DOHH2 (cell line): Measurements from ENCODE around the gene MED10.
"Not testable (repeated sequence)": the region's sequence is repeated elsewhere in the genome, so short reads cannot be mapped to it uniquely, and the experiment has no call there.

Source experiments
- H3F3A ChIP-seq: fragments of 200-600 bp; sonication (generic), shearing (Covaris generic); 2 replicates; pipeline ENCODE4 v1.6.0; 2016; ENCODE audit warnings: antibody characterized with exemption, mild to moderate bottlenecking; ENCODE audit not compliant: control insufficient read depth, insufficient read depth
- H3K27ac ChIP-seq: fragments of 200-600 bp; sonication (generic); 2 replicates; pipeline ENCODE4 v1.5.1; 2014; ENCODE audit warnings: low read depth, mild to moderate bottlenecking, low read length, moderate library complexity
- H3K27me3 ChIP-seq: fragments of 200-600 bp; sonication (generic); 2 replicates; pipeline ENCODE4 v1.6.1; 2014; ENCODE audit warnings: mild to moderate bottlenecking, low read length, mixed read lengths; ENCODE audit not compliant: control insufficient read depth
- H3K36me3 ChIP-seq: fragments of 200-600 bp; sonication (generic); 2 replicates; pipeline ENCODE4 v1.6.1; 2014; ENCODE audit warnings: mild to moderate bottlenecking, low read length, moderate library complexity, mixed read lengths; ENCODE audit not compliant: control insufficient read depth
- H3K4me1 ChIP-seq: fragments of 200-600 bp; sonication (generic); 2 replicates; pipeline ENCODE4 v1.6.1; 2014; ENCODE audit warnings: mild to moderate bottlenecking, low read length, mixed read lengths; ENCODE audit not compliant: control insufficient read depth
- H3K4me2 ChIP-seq: fragments of 200-600 bp; sonication (generic); 2 replicates; pipeline ENCODE4 v1.6.0; 2014; ENCODE audit warnings: mild to moderate bottlenecking, low read length, moderate library complexity
- H3K4me3 ChIP-seq: fragments of 200-600 bp; sonication (generic); 2 replicates; pipeline ENCODE4 v1.5.1; 2014; ENCODE audit warnings: mild to moderate bottlenecking, low read length, mixed read lengths
- H3K79me2 ChIP-seq: fragments of 200-600 bp; sonication (generic); 2 replicates; pipeline ENCODE4 v1.6.1; 2014; ENCODE audit warnings: mild to moderate bottlenecking, low read length, mixed read lengths; ENCODE audit not compliant: control insufficient read depth
- H3K9me2 ChIP-seq: fragments of 200-600 bp; sonication (generic); replicated peaks from 2 replicates; pipeline ENCODE4 v1.6.1; 2014; ENCODE audit warnings: mild to moderate bottlenecking, low read length, mixed read lengths; ENCODE audit not compliant: control insufficient read depth
- H3K9me3 ChIP-seq: fragments of 200-600 bp; sonication (generic); 2 replicates; pipeline ENCODE4 v1.6.1; 2014; ENCODE audit warnings: antibody characterized with exemption, low read length, mixed read lengths; ENCODE audit not compliant: control insufficient read depth, insufficient read depth
- H4K20me1 ChIP-seq: fragments of 200-600 bp; sonication (generic); 2 replicates; pipeline ENCODE4 v1.6.0; 2014; ENCODE audit warnings: low read depth, mild to moderate bottlenecking, antibody characterized with exemption, low read length, moderate library complexity; ENCODE audit not compliant: control insufficient read depth, insufficient read depth
- EZH2phosphoT487 ChIP-seq: fragments of 200-600 bp; sonication (generic); IDR thresholded peaks from 2 replicates; pipeline ENCODE4 v1.6.1; 2017; ENCODE audit warnings: borderline replicate concordance, mild to moderate bottlenecking, antibody characterized with exemption, low read length, moderate library complexity, mixed read lengths
- TF ChIP-seq, protein P1 (sequence below): fragments of 200-600 bp; sonication (generic); IDR thresholded peaks from one replicate; pipeline ENCODE4 v1.5.1; 2014; ENCODE audit warnings: antibody characterized with exemption, mild to moderate bottlenecking, low read depth, low read length; ENCODE audit not compliant: poor library complexity, severe bottlenecking

The MED10 gene

DNA sequence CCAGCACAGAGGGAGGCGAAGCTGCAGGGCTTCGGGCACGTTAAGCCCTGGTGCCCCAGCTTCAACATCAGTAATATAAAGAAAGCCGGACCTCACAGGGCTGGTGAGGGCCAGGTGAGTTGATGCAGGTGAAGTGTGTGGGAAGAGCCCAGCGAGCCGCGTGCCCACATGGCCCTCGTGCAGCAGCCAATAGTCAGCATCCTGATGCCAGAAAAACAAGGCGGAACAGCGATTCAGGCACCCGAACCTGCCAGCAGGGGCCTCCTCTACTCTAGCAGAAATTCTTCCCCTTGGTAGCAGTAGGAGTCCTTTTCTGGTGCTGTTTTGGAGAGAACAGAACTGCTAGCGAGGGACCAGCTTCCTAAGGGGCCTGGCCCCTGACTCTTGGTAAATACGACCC, 7.8 kb downstream of the MED10 start:
- TF ChIP-seq, protein P1, sequence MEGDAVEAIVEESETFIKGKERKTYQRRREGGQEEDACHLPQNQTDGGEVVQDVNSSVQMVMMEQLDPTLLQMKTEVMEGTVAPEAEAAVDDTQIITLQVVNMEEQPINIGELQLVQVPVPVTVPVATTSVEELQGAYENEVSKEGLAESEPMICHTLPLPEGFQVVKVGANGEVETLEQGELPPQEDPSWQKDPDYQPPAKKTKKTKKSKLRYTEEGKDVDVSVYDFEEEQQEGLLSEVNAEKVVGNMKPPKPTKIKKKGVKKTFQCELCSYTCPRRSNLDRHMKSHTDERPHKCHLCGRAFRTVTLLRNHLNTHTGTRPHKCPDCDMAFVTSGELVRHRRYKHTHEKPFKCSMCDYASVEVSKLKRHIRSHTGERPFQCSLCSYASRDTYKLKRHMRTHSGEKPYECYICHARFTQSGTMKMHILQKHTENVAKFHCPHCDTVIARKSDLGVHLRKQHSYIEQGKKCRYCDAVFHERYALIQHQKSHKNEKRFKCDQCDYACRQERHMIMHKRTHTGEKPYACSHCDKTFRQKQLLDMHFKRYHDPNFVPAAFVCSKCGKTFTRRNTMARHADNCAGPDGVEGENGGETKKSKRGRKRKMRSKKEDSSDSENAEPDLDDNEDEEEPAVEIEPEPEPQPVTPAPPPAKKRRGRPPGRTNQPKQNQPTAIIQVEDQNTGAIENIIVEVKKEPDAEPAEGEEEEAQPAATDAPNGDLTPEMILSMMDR, result no peak
- no peak for TF ChIP-seq EZH2phosphoT487
- peaks cover 69% of the 10 kb centered on the region for H3K36me3 ChIP-seq
- H3F3A ChIP-seq, result 0 out of 2 replicates have a peak, but pooled peaks cover 3% of the 10 kb centered on the region
- peaks cover under 1% of the 10 kb centered on the region; the same call in 1 of the 2 replicates for H4K20me1 ChIP-seq
- no peaks in the 10 kb centered on the region for H3K27me3 ChIP-seq
- H3K9me2 ChIP-seq, result no peaks in the 10 kb centered on the region
- no peaks in the 10 kb centered on the region for H3K9me3 ChIP-seq
- 0 out of 2 replicates have a peak, but pooled peaks cover 4% of the 10 kb centered on the region for H3K4me1 ChIP-seq
- H3K4me2 ChIP-seq, result no peak overlapping the region
- no peak overlapping the region for H3K27ac ChIP-seq
- H3K4me3 ChIP-seq, result no peak overlapping the region
- H3K79me2 ChIP-seq, result peaks cover 29% of the 10 kb centered on the region

DNA sequence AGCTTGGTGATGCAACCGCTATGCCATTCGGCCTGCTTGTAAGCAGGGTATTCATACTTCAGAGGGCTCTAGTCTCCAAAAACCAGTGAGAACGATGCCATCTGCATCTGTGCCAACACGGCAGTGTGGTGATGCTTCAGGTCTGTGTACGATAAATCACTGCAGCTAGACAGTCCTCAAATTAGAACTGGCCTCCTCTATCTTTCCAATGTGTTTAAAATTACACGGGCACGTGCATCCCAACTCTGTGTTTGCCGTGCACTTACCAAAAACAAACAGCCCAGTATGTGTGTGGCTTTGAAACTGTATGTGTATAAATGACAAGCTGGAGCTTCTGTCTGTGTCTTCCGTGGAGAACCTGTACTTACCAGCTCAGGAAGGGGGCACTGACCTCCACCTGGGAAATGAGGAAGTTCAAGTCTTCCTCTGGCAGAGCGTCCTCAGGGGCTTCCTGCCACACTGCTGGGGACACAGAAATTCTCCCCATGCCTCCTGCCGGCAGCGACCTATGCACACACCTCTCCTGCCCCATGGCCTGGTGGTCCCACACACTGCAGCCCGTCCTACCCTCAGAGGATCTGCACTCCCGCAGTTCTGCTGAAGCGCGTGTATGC, 12.3 kb downstream of the MED10 start:
- Histone ChIP-seq H3K4me1 (peaks cover 6% of the 10 kb centered on the region), H3F3A (no peaks in the 10 kb centered on the region), H3K27me3 (no peaks in the 10 kb centered on the region), H3K27ac (no peak overlapping the region), H3K4me3 (no peak overlapping the region), H3K4me2 (no peak overlapping the region), H3K9me3 (no peaks in the 10 kb centered on the region), H3K79me2 (no peaks in the 10 kb centered on the region), H3K36me3 (peaks cover 24% of the 10 kb centered on the region), H4K20me1 (no peaks in the 10 kb centered on the region), H3K9me2 (no peaks in the 10 kb centered on the region)
- no peak for TF ChIP-seq EZH2phosphoT487
- TF ChIP-seq, protein P1, result no peak

DNA sequence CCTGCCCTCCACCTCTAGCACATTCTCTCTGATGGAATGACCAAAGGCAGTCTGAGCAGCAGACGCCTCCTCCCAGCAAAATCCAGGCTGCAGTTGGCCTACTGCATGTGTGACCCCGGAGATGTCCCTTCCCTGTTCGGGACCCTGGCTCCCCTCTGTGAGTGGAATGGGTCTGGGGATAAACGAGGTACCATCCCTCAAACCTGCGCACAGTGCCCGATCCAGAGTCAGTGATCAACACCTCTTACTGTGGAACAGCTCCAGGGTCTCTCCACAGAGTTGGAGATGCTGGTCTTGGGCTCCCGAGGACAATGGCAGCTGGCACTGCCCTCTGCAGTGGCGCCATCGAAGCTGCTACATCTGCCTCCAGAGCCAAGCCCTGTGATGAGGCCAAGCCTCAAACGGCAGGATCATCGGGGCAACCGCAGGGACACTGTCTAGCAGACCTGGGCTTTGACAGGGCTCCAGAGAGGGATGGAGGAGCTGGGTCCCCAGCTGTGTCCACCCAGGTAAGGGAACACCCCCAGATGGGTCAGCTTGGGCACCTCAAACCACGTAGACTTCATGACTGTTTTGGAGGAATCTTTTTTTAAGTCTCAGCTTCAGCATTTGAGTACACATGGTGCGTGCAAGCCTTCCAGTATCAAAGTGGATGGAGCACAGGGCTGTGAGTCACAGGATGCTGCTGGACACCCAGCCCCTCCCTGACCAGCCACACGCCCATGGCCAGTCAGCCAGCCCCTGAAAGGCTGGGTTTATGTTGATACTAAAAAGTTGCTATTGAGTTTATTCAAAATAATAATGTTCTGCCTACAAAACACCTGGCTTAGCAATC, 13.0 kb downstream of the MED10 start:
- no peaks in the 10 kb centered on the region for H3K9me2 ChIP-seq
- 0 out of 2 replicates have a peak, but pooled peaks cover 2% of the 10 kb centered on the region for H3F3A ChIP-seq
- H3K4me2 ChIP-seq, result no peak overlapping the region
- no peak overlapping the region for H3K4me3 ChIP-seq
- H3K4me1 ChIP-seq, result peaks cover 13% of the 10 kb centered on the region
- peaks cover 17% of the 10 kb centered on the region for H3K36me3 ChIP-seq
- H3K27ac ChIP-seq, result no peak overlapping the region
- H3K9me3 ChIP-seq, result no peaks in the 10 kb centered on the region
- no peaks in the 10 kb centered on the region for H3K79me2 ChIP-seq
- H3K27me3 ChIP-seq, result no peaks in the 10 kb centered on the region
- TF ChIP-seq, protein P1, result no peak
- TF ChIP-seq EZH2phosphoT487, result no peak
- H4K20me1 ChIP-seq, result no peaks in the 10 kb centered on the region

DNA sequence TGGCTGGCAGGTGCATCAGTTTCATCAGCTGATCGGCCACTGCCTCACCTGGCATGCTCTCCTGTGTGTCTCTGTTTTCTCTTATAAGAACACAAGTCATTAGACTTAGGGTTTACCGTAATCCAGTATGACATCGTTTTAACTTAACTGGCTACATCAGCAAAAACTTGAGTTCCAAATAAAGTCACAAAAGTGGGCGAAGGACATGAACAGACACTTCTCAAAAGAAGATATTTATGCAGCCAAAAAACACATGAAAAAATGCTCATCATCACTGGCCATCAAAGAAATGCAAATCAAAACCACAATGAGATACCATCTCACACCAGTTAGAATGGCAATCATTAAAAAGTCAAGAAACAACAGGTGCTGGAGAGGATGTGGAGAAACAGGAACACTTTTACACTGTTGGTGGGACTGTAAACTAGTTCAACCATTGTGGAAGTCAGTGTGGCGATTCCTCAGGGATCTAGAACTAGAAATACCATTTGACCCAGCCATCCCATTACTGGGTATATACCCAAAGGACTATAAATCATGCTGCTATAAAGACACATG, 14.8 kb downstream of the MED10 start:
- H3K4me2 ChIP-seq, H3K9me3 ChIP-seq, H3K9me2 ChIP-seq, H3K27me3 ChIP-seq, H3K4me3 ChIP-seq, H3K36me3 ChIP-seq, H3K27ac ChIP-seq, H4K20me1 ChIP-seq, H3K79me2 ChIP-seq: not testable (repeated sequence)
- Histone ChIP-seq H3K4me1 (peaks cover 24% of the 10 kb centered on the region), H3F3A (peaks cover 16% of the 10 kb centered on the region; the same call in 1 of the 2 replicates)
